Osteoblast (primary cell): Measurements from ENCODE around the gene RPL18A. TPM values are rescaled to one million over a fixed set of nuclear protein-coding genes. Genes with fewer than 3 reads are reported as not detected.

Experiments
- DNase-seq: peaks from one replicate; pipeline ENCODE4 v3.0.0; 2011; ENCODE audit warnings: low spot score, mixed read lengths; ENCODE audit not compliant: insufficient read length; ENCODE audit errors: missing footprints
- H2AFZ ChIP-seq: 2 replicates; pipeline ENCODE4 v1.6.0; 2011; ENCODE audit warnings: mild to moderate bottlenecking, low read length
- H3K27ac ChIP-seq: 2 replicates; pipeline ENCODE4 v1.5.1; 2011; ENCODE audit warnings: mild to moderate bottlenecking, low read depth, low read length, moderate library complexity
- H3K27me3 ChIP-seq: 2 replicates; pipeline ENCODE4 v1.6.0; 2012; ENCODE audit warnings: mild to moderate bottlenecking, control low read depth, inconsistent platforms, low read length, moderate library complexity; ENCODE audit not compliant: insufficient read depth
- H3K36me3 ChIP-seq: 2 replicates; pipeline ENCODE4 v1.5.1; 2011; ENCODE audit warnings: mild to moderate bottlenecking, low read length, control low read depth, moderate library complexity; ENCODE audit not compliant: insufficient read depth
- H3K4me1 ChIP-seq: 2 replicates; pipeline ENCODE4 v1.5.1; 2011; ENCODE audit warnings: mild to moderate bottlenecking, low read length, control low read depth, moderate library complexity; ENCODE audit not compliant: insufficient read depth
- H3K4me2 ChIP-seq: 2 replicates; pipeline ENCODE4 v1.6.0; 2011; ENCODE audit warnings: mild to moderate bottlenecking, low read length; ENCODE audit not compliant: insufficient read depth
- H3K4me3 ChIP-seq: fragments of 200-600 bp; sonication (generic); 3 replicates; pipeline ENCODE4 v1.5.1; 2012; ENCODE audit warnings: mild to moderate bottlenecking, low read length, inconsistent platforms; ENCODE audit not compliant: insufficient read depth
- H3K79me2 ChIP-seq: 2 replicates; pipeline ENCODE4 v1.6.0; 2012; ENCODE audit warnings: mild to moderate bottlenecking, low read length, control low read depth, inconsistent platforms; ENCODE audit not compliant: insufficient read depth
- H3K9me3 ChIP-seq: 2 replicates; pipeline ENCODE4 v1.5.1; 2011; ENCODE audit warnings: low read depth, low read length, control low read depth
- H4K20me1 ChIP-seq: 2 replicates; pipeline ENCODE4 v1.6.0; 2012; ENCODE audit warnings: mild to moderate bottlenecking, low read length, control low read depth; ENCODE audit not compliant: insufficient read depth
- CTCF ChIP-seq: IDR thresholded peaks from 2 replicates; pipeline ENCODE4 v1.5.1; 2011; ENCODE audit warnings: mild to moderate bottlenecking, low read depth, low read length, moderate library complexity; ENCODE audit errors: extremely low read depth
- total RNA-seq: library from RNA; depleted of rRNA; stranded (reverse); fragments of >200 nt; gene quantifications from 2 replicates; pipeline ENCODE4 v1.2.3, GENCODE V29; 2012

Gene RPL18A
- total RNA-seq, 1 donor: 869 TPM

- Histone ChIP-seq H3K36me3 (no peaks in the 10 kb centered on the region), H3K79me2 (no peaks in the 10 kb centered on the region), H3K9me3 (no peaks in the 10 kb centered on the region), H3K27me3 (no peaks in the 10 kb centered on the region), H3K4me2 (no peak overlapping the region), H2AFZ (no peak overlapping the region), H4K20me1 (no peaks in the 10 kb centered on the region), H3K4me1 (peaks cover 9% of the 10 kb centered on the region), H3K4me3 (no peak overlapping the region), H3K27ac (no peak overlapping the region)
- peak; percentile 35 for DNase-seq
- no peak for TF ChIP-seq CTCF
Observed at GRCh38 chr19:17848595-17849292, 11.0 kb upstream of the RPL18A start.

GRCh38 chr19:17854061-17854460 lies 5.6 kb upstream of the RPL18A start:
- Histone ChIP-seq H3K4me2 (no peak overlapping the region), H3K27ac (no peak overlapping the region), H4K20me1 (no peaks in the 10 kb centered on the region), H3K4me3 (no peak overlapping the region), H3K4me1 (peaks cover 6% of the 10 kb centered on the region), H3K9me3 (no peaks in the 10 kb centered on the region), H3K36me3 (no peaks in the 10 kb centered on the region), H2AFZ (no peak overlapping the region), H3K79me2 (no peaks in the 10 kb centered on the region), H3K27me3 (no peaks in the 10 kb centered on the region)
- DNase-seq: peak; percentile 17
- no peak for TF ChIP-seq CTCF

GRCh38 chr19:17855280-17856152 lies 4.2 kb upstream of the RPL18A start:
- Histone ChIP-seq H2AFZ (peak overlapping the region; percentile 23), H3K4me3 (no peak overlapping the region), H3K4me2 (no peak overlapping the region), H3K36me3 (no peaks in the 10 kb centered on the region), H3K4me1 (peaks cover 5% of the 10 kb centered on the region), H3K79me2 (peaks cover 9% of the 10 kb centered on the region), H3K27ac (no peak overlapping the region), H3K9me3 (no peaks in the 10 kb centered on the region), H3K27me3 (no peaks in the 10 kb centered on the region), H4K20me1 (peaks cover 5% of the 10 kb centered on the region)
- peak; percentile 96 for DNase-seq
- TF ChIP-seq CTCF: peak; percentile 90
